ENCODE data around the gene HDAC9.
"Not testable (repeated sequence)": the region's sequence is repeated elsewhere in the genome, so short reads cannot be mapped to it uniquely, and the experiment has no call there.

The HDAC9 gene

GRCh38 chr7:19016140-19016539, 520.6 kb downstream of the HDAC9 start:
- Histone ChIP-seq H3K4me3 (ENCODE audit: insufficient read length, low read depth) (no peak overlapping the region), H3K9me3 (ENCODE audit: insufficient read depth, low read length) (no peaks in the 10 kb centered on the region), H3K9ac (ENCODE audit: insufficient read length, low read depth) (no peak overlapping the region), H3K4me1 (ENCODE audit: insufficient read depth, insufficient read length) (no peaks in the 10 kb centered on the region), H3K27me3 (ENCODE audit: insufficient read depth, insufficient read length) (no peaks in the 10 kb centered on the region), H3K36me3 (ENCODE audit: insufficient read depth, insufficient read length, low read length) (no peaks in the 10 kb centered on the region)
- no peak for DNase-seq (ENCODE audit: low read depth, low spot score)
- TF ChIP-seq SUZ12 (IDR thresholded peaks at IDR 0.05; ENCODE audit: extremely low read depth, insufficient read depth, insufficient read length) (no peak), ZNF274 (IDR thresholded peaks at IDR 0.05; ENCODE audit: low read depth, low read length) (no peak), YY1 (IDR thresholded peaks at IDR 0.05; ENCODE audit: insufficient read depth, insufficient read length) (no peak)

DNA sequence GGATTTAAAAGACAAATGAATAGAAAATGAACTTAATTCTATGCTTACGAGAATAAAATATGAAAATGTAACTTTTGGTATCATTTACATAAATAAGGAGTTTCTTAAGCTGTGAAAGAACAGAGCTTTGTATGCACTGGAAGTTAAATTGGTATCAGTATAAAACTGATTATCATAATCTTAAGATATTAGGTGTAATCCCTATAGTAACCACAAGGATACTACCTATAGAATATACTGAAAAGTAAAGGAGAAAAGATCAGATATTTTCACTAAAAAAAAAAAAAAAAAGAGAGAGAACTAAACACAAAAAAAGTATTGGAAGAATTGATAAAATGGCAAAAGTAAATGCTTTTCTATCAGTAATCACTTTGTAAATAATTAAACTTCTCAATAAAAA, 521.8 kb downstream of the HDAC9 start:
- Histone ChIP-seq H3K4me1 (ENCODE audit: insufficient read depth, insufficient read length) (no peaks in the 10 kb centered on the region), H3K36me3 (ENCODE audit: insufficient read depth, insufficient read length, low read length) (no peaks in the 10 kb centered on the region), H3K4me3 (ENCODE audit: insufficient read length, low read depth) (no peak overlapping the region), H3K27me3 (ENCODE audit: insufficient read depth, insufficient read length) (no peaks in the 10 kb centered on the region), H3K9me3 (ENCODE audit: insufficient read depth, low read length) (no peaks in the 10 kb centered on the region), H3K9ac (ENCODE audit: insufficient read length, low read depth) (no peak overlapping the region)
- TF ChIP-seq YY1 (IDR thresholded peaks at IDR 0.05; ENCODE audit: insufficient read depth, insufficient read length) (no peak), SUZ12 (IDR thresholded peaks at IDR 0.05; ENCODE audit: extremely low read depth, insufficient read depth, insufficient read length) (no peak), ZNF274 (IDR thresholded peaks at IDR 0.05; ENCODE audit: low read depth, low read length) (no peak)
- DNase-seq (ENCODE audit: low read depth, low spot score) = no peak

GRCh38 chr7:19020062-19020461, 524.5 kb downstream of the HDAC9 start:
- H3K9ac ChIP-seq (ENCODE audit: insufficient read length, low read depth) = no peak overlapping the region
- no peak for TF ChIP-seq ZNF274 (IDR thresholded peaks at IDR 0.05; ENCODE audit: low read depth, low read length)
- no peak for TF ChIP-seq YY1 (IDR thresholded peaks at IDR 0.05; ENCODE audit: insufficient read depth, insufficient read length)
- no peak for TF ChIP-seq SUZ12 (IDR thresholded peaks at IDR 0.05; ENCODE audit: extremely low read depth, insufficient read depth, insufficient read length)
- H3K36me3 ChIP-seq (ENCODE audit: insufficient read depth, insufficient read length, low read length) = no peaks in the 10 kb centered on the region
- no peaks in the 10 kb centered on the region for H3K4me1 ChIP-seq (ENCODE audit: insufficient read depth, insufficient read length)
- H3K4me3 ChIP-seq (ENCODE audit: insufficient read length, low read depth) = no peak overlapping the region
- no peaks in the 10 kb centered on the region for H3K9me3 ChIP-seq (ENCODE audit: insufficient read depth, low read length)
- H3K27me3 ChIP-seq (ENCODE audit: insufficient read depth, insufficient read length) = no peaks in the 10 kb centered on the region
- DNase-seq (ENCODE audit: low read depth, low spot score) = no peak

GRCh38 chr7:19020711-19021110, 525.2 kb downstream of the HDAC9 start:
- H3K36me3 ChIP-seq (ENCODE audit: insufficient read depth, insufficient read length, low read length) = no peaks in the 10 kb centered on the region
- no peak for TF ChIP-seq SUZ12 (IDR thresholded peaks at IDR 0.05; ENCODE audit: extremely low read depth, insufficient read depth, insufficient read length)
- no peak for TF ChIP-seq ZNF274 (IDR thresholded peaks at IDR 0.05; ENCODE audit: low read depth, low read length)
- H3K9me3 ChIP-seq (ENCODE audit: insufficient read depth, low read length) = no peaks in the 10 kb centered on the region
- no peak overlapping the region for H3K9ac ChIP-seq (ENCODE audit: insufficient read length, low read depth)
- H3K27me3 ChIP-seq (ENCODE audit: insufficient read depth, insufficient read length) = no peaks in the 10 kb centered on the region
- H3K4me3 ChIP-seq (ENCODE audit: insufficient read length, low read depth) = no peak overlapping the region
- DNase-seq (ENCODE audit: low read depth, low spot score) = no peak
- no peaks in the 10 kb centered on the region for H3K4me1 ChIP-seq (ENCODE audit: insufficient read depth, insufficient read length)

DNA sequence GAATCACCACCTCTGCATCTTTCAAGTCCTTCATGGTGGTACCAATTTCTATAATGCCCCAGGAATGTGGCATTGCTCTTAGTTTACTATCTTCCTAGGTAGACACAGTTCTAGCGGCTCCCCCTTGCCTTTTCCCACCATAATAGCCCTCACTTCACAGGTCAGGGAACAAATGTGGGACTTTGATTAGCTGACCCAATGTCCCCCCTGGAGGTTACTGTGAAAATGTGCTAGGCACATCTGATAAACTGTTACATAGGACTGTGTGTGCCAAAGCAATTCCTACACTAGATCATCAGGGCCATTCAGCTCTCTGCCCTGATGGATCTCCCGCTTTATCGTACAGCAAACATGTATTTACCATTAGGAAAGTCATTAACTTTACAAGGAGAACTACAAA, 527.9 kb downstream of the HDAC9 start:
- Histone ChIP-seq H3K27me3 (ENCODE audit: insufficient read depth, insufficient read length) (no peaks in the 10 kb centered on the region), H3K9ac (ENCODE audit: insufficient read length, low read depth) (no peak overlapping the region), H3K9me3 (ENCODE audit: insufficient read depth, low read length) (no peaks in the 10 kb centered on the region), H3K4me1 (ENCODE audit: insufficient read depth, insufficient read length) (no peaks in the 10 kb centered on the region), H3K4me3 (ENCODE audit: insufficient read length, low read depth) (no peak overlapping the region), H3K36me3 (ENCODE audit: insufficient read depth, insufficient read length, low read length) (no peaks in the 10 kb centered on the region)
- DNase-seq (ENCODE audit: low read depth, low spot score) = no peak
- TF ChIP-seq YY1 (IDR thresholded peaks at IDR 0.05; ENCODE audit: insufficient read depth, insufficient read length) (no peak), ZNF274 (IDR thresholded peaks at IDR 0.05; ENCODE audit: low read depth, low read length) (no peak), SUZ12 (IDR thresholded peaks at IDR 0.05; ENCODE audit: extremely low read depth, insufficient read depth, insufficient read length) (no peak)

GRCh38 chr7:19024261-19024660, 528.7 kb downstream of the HDAC9 start:
- no peak for DNase-seq (ENCODE audit: low read depth, low spot score)
- TF ChIP-seq SUZ12 (IDR thresholded peaks at IDR 0.05; ENCODE audit: extremely low read depth, insufficient read depth, insufficient read length) = no peak
- no peak for TF ChIP-seq ZNF274 (IDR thresholded peaks at IDR 0.05; ENCODE audit: low read depth, low read length)
- TF ChIP-seq YY1 (IDR thresholded peaks at IDR 0.05; ENCODE audit: insufficient read depth, insufficient read length) = no peak
- Histone ChIP-seq H3K9ac (ENCODE audit: insufficient read length, low read depth) (no peak overlapping the region), H3K4me3 (ENCODE audit: insufficient read length, low read depth) (no peak overlapping the region), H3K4me1 (ENCODE audit: insufficient read depth, insufficient read length) (no peaks in the 10 kb centered on the region), H3K36me3 (ENCODE audit: insufficient read depth, insufficient read length, low read length) (no peaks in the 10 kb centered on the region), H3K9me3 (ENCODE audit: insufficient read depth, low read length) (no peaks in the 10 kb centered on the region), H3K27me3 (ENCODE audit: insufficient read depth, insufficient read length) (no peaks in the 10 kb centered on the region)

DNA sequence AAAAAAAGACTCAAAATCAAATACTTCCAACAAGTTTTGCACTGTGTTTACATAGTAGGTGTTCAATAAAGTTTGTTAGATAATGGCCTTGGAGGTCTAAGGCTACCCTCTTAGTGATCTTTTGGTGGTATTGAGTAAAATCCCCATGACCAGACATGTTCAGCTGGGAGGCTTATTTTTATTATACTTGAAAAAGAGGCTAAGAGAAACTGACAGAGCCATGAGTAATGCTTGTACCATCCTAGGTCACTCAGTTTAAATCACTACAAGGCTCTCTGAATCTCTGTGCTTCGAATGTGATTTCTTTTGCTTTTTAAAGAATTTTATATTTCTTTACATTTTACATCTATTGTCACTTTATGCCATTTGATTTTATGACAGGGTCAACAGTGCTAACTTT, 531.3 kb downstream of the HDAC9 start:
- Histone ChIP-seq H3K27me3 (ENCODE audit: insufficient read depth, insufficient read length) (no peaks in the 10 kb centered on the region), H3K9ac (ENCODE audit: insufficient read length, low read depth) (no peak overlapping the region), H3K9me3 (ENCODE audit: insufficient read depth, low read length) (no peaks in the 10 kb centered on the region), H3K4me1 (ENCODE audit: insufficient read depth, insufficient read length) (no peaks in the 10 kb centered on the region), H3K4me3 (ENCODE audit: insufficient read length, low read depth) (no peak overlapping the region), H3K36me3 (ENCODE audit: insufficient read depth, insufficient read length, low read length) (no peaks in the 10 kb centered on the region)
- DNase-seq (ENCODE audit: low read depth, low spot score) = no peak
- TF ChIP-seq SUZ12 (IDR thresholded peaks at IDR 0.05; ENCODE audit: extremely low read depth, insufficient read depth, insufficient read length) = no peak
- TF ChIP-seq YY1 (IDR thresholded peaks at IDR 0.05; ENCODE audit: insufficient read depth, insufficient read length) = no peak
- no peak for TF ChIP-seq ZNF274 (IDR thresholded peaks at IDR 0.05; ENCODE audit: low read depth, low read length)

DNA sequence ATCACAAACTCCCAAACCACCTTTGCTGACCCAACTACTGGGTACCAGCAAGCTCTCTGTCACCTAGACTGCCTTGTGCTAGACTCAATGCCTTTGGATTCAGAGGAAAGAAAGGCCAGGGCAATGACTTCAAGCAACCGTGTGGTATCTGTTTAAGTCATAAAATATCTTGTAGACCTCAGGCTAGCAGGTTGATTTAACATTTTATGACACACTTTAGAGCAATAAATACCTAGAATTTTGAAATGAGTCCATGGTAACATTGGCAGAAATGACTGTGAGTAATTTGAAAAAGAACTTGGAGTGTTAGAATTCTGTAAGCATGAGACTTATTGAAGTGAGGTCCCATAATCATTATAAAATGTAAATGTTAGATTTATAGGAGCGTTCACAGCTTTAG, 534.7 kb downstream of the HDAC9 start:
- no peak overlapping the region for H3K4me3 ChIP-seq (ENCODE audit: insufficient read length, low read depth)
- TF ChIP-seq SUZ12 (IDR thresholded peaks at IDR 0.05; ENCODE audit: extremely low read depth, insufficient read depth, insufficient read length) (no peak), ZNF274 (IDR thresholded peaks at IDR 0.05; ENCODE audit: low read depth, low read length) (no peak), YY1 (IDR thresholded peaks at IDR 0.05; ENCODE audit: insufficient read depth, insufficient read length) (no peak)
- no peaks in the 10 kb centered on the region for H3K9me3 ChIP-seq (ENCODE audit: insufficient read depth, low read length)
- DNase-seq (ENCODE audit: low read depth, low spot score) = no peak
- H3K27me3 ChIP-seq (ENCODE audit: insufficient read depth, insufficient read length) = no peaks in the 10 kb centered on the region
- H3K36me3 ChIP-seq (ENCODE audit: insufficient read depth, insufficient read length, low read length) = no peaks in the 10 kb centered on the region
- no peaks in the 10 kb centered on the region for H3K4me1 ChIP-seq (ENCODE audit: insufficient read depth, insufficient read length)
- no peak overlapping the region for H3K9ac ChIP-seq (ENCODE audit: insufficient read length, low read depth)

DNA sequence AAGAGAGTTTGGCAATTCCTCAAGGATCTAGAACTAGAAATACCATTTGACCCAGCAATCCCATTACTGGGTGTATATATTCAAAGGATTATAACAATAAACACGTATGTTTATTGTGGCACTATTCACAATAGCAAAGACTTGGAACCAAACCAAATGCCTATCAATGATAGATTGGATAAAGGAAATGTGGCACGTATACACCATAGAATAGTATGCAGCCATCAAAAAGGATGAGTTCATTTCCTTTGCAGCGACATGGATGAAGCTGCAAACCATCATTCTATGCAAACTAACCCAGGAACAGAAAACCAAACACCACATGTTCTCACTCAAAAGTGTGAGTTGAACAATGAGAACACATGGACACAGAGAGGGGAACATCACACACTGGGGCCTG, 537.4 kb downstream of the HDAC9 start:
- H3K9me3 ChIP-seq (ENCODE audit: insufficient read depth, low read length); H3K4me1 ChIP-seq (ENCODE audit: insufficient read depth, insufficient read length); H3K4me3 ChIP-seq (ENCODE audit: insufficient read length, low read depth); DNase-seq (ENCODE audit: low read depth, low spot score); H3K36me3 ChIP-seq (ENCODE audit: insufficient read depth, insufficient read length, low read length); H3K27me3 ChIP-seq (ENCODE audit: insufficient read depth, insufficient read length); H3K9ac ChIP-seq (ENCODE audit: insufficient read length, low read depth): not testable (repeated sequence)
